ENCODE data around the gene PPP1R37.

The PPP1R37 gene

DNA sequence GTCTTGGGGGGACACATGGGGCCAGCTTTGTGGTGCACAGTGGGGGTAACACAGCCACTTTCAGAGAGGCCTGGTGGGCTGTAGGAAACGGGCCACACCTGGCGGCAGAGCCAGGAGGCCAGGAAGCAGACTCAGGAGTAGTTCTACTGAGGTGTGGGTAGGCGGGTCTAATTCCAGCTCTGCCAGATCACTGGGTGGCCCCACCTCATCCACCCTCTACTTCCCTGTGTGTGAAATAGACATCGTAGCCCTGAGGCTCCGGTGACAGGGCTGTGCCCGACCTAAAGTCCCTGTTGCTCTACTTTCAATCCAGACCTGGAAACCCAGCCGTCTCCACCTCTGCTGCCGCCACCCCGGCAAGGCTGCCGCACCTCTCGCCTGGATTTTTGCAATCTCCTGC is 63.8 kb downstream of the PPP1R37 start:
- DNase-seq = no peak

GRCh38 chr19:45158503-45159209 is 65.7 kb downstream of the PPP1R37 start:
- DNase-seq = no peak

- DNase-seq = no peak
Measured at GRCh38 chr19:45159210-45159970, 66.4 kb downstream of the PPP1R37 start.

- no peak for DNase-seq
Measured at GRCh38 chr19:45159971-45160324, 67.0 kb downstream of the PPP1R37 start.

DNA sequence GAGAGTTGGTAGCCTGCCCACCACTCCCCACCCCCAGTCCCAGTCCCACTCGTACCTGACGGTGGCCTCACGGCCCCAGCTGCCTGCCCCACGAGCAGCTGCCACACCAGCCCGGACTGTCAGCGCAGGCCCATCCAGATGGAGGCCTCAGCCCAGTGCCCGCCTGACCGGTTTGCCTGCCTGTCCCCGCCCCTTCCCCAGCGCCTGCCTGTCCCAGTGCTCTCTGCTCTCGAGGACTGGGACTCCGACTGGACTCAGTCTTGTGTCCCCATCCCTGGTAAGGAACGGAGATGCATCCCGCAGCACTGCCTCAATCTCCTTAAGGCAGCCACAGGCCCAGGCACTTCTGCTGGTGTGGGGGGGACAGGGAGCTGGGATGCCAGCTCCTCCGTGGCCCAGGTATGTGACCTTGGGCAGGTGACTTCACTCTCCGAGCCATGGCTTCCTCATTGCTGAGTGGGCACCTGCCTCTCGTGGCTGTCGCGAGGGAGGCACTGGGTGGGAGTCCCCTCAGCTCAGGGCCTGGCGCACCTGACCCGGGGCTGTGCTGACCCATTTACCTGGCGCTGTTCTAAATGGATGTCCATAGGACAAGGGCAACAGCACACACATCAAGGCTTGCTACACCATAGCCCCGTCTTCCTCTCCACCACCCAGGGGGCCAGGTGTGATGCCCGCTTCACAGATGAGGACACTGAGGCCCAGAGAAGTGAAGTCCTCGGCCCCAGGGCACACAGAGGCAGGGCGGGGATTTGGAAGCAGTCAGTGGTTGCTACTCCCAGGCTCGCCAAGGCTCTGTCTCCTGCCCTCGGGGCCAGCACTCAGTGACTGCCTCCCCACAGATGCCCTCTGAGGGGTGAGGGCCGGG is 68.1 kb downstream of the PPP1R37 start, which contains the start of gene NKPD1:
NKPD1 (minus strand) TSS at position 113 of the 868 bp plus-strand sequence. CDS start 832 bp downstream, outside the sequence.
- no peak for DNase-seq

- no peak for DNase-seq
Measured at GRCh38 chr19:45161738-45162607, 69.0 kb downstream of the PPP1R37 start.

- no peak for DNase-seq
Measured at GRCh38 chr19:45162608-45163143, 69.7 kb downstream of the PPP1R37 start.

- no peak for DNase-seq
Measured at GRCh38 chr19:45163156-45163555, 70.2 kb downstream of the PPP1R37 start.

DNA sequence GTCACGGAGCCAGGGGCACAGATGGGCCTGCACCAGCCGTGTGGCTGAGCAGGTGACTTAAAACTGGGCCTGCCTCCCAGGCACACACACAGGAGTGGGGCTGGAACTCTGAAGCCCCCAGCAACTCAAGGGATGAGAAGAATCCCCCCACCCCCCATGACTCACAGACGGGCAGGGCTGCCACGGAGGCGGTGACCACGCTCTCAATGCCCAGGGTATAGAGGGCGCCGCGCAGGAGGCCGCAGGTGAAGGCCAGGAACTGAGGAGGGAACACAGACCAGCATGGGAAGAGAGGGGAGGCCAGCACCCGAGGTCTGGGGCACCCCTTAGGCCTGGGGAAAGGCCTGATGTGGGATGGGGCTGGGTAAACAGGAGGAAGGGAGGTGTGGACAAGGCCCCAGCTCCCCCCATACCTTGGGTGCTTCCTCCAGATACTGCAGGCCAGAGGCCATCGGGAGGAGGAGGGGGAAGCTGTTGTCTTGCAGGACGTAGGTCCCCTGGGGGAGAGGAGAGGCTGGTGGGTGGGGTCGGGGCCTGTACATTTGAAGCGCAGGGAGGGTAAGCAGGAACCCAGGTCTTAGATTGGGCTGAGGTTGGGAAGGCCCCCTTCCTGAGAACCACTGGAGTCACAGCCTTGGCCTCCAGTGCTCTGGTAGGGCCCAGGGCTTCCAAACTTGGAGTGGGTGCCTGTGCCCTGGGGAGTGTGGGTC is 70.9 kb downstream of the PPP1R37 start:
- no peak for DNase-seq

DNA sequence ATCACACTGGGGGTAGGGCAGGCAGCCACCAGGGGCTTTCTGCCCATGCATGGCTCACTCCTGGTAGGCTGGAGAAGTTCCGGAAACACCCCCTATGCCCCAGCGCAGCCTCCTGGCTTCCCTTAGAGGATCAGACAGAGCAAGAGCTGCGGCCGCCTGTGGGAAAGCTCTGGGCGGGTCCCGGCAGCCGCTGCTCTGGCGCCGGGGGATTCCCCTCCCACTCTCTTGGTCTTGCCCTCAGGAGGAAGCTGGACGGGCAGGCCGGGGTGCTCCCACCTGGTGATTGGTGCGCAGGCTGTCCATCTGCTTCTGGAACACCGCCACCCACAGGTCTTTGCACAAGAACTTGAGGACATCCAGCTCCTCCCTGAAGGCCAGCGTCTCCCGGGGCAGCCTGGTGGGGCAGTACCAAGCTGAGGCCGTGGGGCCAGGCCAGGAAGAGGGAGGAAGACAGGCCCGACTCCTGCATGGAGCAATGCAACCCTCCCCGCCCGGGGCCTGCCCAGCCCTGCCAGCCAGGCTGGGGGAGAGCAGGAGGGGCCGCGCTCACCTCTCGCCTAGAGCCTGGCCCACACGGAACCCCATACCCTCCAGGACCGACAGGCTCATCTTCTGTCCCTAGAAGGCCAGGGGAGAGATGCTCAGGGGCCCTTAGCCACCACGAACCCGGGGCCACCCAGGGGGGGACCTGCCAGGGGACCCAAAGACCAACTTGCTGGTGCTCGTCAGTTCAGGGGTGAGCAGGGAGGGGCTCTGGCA is 71.8 kb downstream of the PPP1R37 start:
- DNase-seq = no peak

DNA sequence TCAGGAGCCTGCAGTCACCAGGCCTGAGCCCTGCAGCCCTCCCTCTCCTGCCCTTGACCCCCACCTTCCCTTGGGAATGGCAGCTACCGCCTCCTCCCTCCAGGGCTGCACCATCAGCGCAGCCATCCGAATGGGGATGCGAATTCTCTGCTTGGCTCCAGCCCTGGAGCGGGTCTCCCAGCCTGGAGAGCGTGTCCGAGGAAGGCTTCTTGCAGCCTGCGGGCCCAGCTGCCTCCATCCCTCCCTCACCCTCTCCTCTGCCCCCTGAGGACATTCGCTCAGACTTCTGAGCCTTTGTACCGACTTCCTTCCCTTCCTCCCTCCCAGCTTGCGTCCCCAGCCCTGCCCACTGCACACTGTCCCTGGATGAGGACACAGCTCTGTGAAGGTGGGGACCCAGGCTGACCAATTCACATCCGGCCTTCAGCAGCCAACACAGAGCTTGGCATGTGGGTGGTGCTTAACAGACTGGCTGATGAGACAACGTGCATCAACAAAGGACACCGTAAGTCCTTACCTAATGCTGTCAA is 73.8 kb downstream of the PPP1R37 start:
- DNase-seq = no peak

DNA sequence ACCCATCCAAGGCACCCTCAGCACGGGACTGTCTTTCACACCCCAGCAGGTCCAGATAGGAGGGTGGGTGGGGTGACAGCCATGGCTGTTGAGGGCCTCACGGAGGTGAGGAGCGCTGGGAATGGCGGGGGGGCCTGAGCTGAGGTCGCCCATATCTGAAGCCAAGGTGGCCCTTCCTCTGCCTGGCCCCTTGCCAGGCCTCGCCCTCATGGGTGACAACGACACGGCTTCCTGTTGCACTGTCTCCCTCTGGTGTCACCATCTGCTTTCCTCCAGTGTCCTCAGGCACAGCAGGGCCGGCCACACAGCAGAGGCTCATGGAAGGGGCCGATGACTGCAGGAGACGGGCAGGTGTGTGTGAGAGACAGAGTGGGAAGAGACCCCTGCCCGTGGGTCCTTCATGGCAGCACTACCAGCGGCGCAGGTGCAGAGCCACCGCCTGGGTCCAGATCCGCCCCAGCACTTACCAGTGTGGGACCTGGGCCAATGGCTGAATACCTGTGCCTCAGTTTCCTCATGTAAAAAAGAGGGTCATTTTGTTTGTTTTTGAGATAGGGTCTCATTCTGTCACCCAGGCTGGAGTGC is 75.9 kb downstream of the PPP1R37 start:
- no peak for DNase-seq

DNA sequence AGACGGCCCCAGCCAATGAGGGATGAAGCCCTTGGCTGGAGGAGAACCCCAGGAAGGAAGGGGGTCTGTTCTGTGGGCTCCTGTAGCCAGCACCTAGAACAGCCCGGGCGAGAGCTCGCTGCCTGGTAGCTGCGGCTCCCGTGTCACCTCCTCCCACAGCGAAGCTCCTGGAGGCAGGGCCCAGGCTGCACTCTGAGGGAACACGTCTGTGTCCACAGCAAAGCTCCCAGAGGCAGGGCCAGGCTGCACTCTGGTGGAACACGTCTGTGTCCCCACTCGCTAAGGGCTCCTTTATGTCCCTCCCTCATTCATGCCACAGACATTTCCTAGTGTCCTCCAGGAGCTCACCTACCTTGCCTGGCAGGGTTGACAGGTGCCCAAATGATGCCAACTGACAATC is 76.6 kb downstream of the PPP1R37 start:
- DNase-seq = no peak

- DNase-seq = no peak
Measured at GRCh38 chr19:45170146-45171106, 77.4 kb downstream of the PPP1R37 start.

DNA sequence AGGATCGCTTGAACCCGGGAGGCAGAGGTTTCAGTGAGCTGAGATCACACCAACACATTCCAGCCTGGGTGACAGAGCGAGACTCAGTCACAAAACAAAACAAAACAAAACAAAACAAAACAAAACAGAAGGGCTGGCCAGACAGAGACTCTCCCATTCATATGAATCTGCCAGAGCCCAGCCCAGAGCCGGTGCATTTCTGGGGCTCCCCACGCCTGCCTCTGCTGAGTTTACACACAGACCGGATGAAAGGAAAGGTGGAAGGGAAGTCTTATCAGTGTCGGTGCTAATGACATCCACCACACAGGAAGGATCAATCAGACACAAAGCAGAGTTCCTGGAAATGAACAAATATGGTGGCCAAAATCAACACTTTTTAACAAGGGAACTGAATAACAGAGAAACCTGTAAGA is 78.2 kb downstream of the PPP1R37 start:
- DNase-seq = no peak

- no peak for DNase-seq
Measured at GRCh38 chr19:45172173-45172572, 79.2 kb downstream of the PPP1R37 start.

DNA sequence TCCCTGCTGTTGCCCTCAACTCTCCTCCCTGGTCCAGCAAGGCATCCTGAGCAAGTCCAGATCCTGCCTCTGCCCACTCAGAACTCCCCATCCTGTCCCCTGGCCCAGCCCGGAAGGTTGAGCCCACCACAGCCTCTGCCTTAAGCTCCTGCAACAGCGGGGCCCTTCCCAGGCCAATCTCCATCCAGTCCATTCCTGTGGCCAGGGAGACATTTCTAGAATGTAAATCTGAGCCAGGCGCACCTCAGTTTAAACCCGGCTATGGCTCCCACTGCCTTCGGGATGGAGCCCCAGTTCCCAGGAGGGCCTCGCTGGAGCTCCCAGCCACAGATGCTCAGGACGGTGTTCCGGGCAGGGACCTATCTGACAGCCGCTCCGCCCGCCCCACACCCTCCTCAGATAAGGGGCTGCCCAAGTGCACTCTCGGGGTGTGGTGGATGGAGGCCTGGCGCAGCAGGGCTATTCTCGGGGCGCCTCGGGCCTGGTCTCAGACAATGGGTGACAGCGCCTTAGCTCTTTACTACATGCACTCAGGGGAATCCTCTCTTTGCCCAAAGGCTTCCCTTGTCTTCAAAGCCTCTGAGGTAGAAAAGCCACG is 79.7 kb downstream of the PPP1R37 start:
- DNase-seq = no peak

DNA sequence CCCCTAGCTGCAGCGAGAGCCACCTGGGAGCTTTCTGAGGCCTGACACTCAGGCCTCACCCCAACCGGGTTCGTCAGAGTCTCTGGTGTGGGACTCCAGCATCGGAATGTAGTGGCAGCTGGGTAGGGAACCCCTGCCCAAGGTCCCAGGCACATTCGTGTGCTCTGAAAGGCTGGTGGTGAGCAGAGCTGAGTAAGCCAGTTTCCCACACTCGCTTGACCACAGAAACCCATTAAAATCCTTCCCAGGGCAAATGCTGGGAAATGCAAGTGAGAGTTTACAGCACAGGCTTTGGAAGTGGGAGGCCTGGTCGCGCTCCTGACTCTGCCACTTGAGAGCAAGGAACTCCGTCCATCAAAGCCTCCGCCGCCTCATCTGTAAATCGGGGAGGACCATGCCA is 80.8 kb downstream of the PPP1R37 start:
- no peak for DNase-seq
